ENCODE data around the gene MERTK.

DNA sequence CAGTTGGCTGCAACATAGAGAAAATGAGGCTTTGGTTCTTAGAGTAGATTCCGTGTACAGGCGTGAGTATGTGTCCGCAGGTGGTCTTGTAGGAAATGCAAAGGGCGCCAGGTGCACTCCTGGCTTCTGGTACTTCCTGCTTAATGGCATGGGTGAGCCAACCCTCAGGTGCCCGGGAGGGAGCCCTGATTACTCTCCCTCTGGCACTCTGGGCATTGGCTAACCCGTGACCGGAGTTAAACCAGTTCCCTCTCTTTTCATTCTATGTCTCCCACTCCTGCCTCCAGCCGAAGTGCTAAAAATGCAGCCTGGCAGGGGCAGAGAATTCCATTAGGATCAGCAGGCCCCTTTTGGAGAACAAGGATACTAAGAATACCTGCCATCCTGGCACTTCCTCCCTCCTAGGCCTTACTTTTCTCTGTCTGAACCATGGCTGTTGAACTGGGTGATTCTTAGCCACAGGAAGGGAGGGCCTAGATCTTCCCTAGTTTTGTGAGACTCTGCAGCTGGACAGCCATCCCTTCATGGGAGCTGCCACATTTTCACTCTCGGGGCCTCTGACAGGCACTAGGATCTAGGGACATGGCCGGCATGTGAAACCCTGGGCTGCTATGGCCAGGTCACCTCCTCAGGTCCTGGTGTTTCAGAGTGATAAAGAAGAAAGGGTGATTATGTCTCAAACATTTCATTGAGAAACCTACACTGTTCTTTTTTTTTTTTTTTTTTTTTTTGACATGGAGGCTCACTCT is 6.5 kb downstream of the MERTK start:
- TF ChIP-seq, protein P1, sequence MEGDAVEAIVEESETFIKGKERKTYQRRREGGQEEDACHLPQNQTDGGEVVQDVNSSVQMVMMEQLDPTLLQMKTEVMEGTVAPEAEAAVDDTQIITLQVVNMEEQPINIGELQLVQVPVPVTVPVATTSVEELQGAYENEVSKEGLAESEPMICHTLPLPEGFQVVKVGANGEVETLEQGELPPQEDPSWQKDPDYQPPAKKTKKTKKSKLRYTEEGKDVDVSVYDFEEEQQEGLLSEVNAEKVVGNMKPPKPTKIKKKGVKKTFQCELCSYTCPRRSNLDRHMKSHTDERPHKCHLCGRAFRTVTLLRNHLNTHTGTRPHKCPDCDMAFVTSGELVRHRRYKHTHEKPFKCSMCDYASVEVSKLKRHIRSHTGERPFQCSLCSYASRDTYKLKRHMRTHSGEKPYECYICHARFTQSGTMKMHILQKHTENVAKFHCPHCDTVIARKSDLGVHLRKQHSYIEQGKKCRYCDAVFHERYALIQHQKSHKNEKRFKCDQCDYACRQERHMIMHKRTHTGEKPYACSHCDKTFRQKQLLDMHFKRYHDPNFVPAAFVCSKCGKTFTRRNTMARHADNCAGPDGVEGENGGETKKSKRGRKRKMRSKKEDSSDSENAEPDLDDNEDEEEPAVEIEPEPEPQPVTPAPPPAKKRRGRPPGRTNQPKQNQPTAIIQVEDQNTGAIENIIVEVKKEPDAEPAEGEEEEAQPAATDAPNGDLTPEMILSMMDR (IDR thresholded peaks at IDR 0.05): no peak
- TF ChIP-seq POLR2A (IDR thresholded peaks at IDR 0.05): no peak
